GM12892 (cell line): Measurements from ENCODE around the gene PRKAR1B.

ENCODE experiments used
- DNase-seq: peaks from one replicate; pipeline ENCODE4 v3.0.0; 2011; ENCODE audit not compliant: insufficient read length
- FAIRE-seq: peaks from 2 replicates; lab custom pipeline; 2011; peaks lifted over from hg19 to GRCh38; lab: Jason Lieb, UNC
- POLR2A ChIP-seq: IDR thresholded peaks from 2 replicates; pipeline ENCODE4 v1.6.1; 2011; ENCODE audit warnings: low read depth, low read length, control low read depth
- POLR2AphosphoS5 ChIP-seq: IDR thresholded peaks from 2 replicates; pipeline ENCODE4 v1.6.1; 2011; ENCODE audit warnings: low read depth, low read length, control low read depth
- TAF1 ChIP-seq: IDR thresholded peaks from 2 replicates; pipeline ENCODE4 v1.6.1; 2011; ENCODE audit warnings: low read depth, mild to moderate bottlenecking, control low read depth, low read length, borderline replicate concordance

Gene PRKAR1B

DNA sequence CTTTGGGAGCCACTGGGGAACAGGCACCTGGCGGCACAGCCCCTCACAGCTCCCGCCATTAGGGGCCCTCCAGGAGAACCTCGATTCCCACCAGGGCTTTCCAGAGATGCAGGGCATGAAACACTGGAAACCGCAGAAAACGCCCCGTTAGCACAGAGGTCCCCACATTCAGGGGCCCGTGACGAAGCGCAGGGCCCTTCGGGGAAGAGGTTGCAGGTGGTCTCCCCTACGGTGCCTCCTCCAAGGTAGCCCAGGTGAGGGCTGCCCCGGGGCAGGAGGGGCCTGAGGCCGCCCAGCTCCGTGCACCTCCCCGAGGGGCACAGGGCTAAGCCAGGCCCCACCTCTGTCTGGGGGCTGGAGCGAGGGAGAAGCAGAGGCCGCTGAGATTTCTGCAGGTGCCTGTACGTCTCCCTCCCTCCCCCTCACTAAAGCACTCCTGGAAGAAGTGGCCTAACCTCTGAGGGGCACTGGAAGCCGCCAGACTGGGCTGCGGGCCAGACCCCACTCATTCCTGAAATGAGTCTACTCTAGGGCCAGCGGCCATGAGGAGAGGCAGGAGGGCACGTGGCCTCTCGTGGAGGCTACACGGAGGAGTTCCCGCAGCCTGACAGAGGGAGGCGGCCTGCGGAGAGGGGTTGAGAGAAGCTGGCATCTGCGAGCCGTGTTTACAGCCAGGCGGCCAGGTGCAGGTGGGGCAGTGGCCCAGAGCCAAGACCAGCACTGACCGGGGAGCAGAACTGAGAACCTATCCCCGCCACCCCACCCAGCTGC lies 214.4 kb downstream of the PRKAR1B start:
- TF ChIP-seq TAF1 = no peak
- TF ChIP-seq POLR2AphosphoS5 = no peak
- TF ChIP-seq POLR2A = no peak
- FAIRE-seq = no peak
- DNase-seq = no peak

DNA sequence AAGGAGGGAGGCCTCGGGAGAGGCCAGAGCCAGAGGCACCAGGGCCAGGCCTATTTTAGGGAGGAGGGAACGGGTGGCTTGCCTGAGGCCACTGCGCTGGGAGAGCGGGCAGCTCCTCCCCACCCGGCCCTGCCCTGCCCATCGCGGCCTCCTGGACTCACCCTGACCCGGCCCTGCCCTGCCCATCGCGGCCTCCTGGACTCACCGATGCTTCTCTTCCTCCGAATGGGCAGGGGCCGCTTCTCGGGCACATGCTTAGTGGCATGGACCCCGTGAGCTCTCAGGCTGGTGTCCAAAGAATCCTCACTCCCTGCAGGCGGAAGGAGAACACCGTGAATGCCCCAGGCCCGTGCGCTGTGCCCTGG lies 215.0 kb downstream of the PRKAR1B start:
- FAIRE-seq (no peak), DNase-seq (no peak)
- TF ChIP-seq POLR2A (no peak), POLR2AphosphoS5 (no peak), TAF1 (no peak)

DNA sequence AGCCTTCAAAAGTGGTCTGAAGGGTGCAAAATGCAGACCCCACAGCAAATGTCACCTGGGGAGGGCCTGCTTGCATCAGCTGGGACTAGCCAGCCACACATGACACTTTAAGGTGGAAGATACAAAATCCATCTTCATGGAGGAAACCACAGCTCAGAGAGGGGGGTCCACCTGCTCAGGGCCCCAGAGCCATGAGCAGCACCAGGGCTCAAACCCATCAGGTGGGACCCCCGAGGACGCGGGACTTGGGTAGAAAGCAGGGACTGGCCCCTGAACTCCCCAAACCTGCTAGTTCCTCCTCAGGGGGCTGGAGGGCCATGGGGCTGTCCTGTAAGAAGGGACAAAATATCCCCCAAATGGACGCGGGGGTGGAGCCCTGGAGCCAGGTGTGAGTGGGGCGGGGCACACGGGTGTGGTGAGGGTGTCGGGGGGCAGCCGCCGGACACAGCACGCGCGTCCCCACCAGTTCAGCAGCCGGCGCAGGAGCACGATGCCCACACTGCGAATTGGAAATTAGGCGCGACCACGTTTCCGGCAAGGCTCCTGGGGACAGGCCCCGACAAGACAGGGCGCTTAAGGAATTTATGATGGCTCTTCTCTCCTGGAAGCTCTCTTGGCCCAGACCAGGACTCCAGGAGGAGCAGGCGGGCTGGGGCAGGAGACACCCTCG lies 215.5 kb downstream of the PRKAR1B start:
- DNase-seq (no peak), FAIRE-seq (no peak)
- TF ChIP-seq TAF1 (no peak), POLR2AphosphoS5 (no peak), POLR2A (no peak)

DNA sequence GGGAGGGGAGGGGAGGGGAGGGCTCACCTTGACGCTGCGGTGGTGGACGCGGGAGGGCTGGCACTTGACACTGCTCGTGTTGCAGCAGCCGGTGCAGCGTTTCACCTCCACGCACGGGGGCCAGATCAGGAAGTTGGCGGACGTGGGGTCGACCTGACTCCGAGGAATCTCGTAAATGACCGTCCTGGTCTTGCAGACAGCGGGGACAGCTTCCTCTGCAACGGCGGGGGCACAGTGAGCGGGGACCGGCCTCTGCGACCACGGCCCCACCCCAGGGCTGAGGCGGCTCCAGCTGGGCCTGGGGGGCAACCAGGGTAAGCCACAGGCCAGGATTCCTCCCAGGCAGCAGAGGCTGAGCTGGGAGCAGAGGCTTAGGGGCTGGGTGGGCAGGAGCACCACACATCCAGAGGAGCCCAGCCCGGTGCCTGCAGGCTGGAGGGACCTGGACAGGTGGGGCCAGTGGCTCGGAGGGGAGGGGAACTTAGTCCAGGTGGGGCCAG lies 216.2 kb downstream of the PRKAR1B start:
- TF ChIP-seq TAF1 = no peak
- TF ChIP-seq POLR2AphosphoS5 = no peak
- TF ChIP-seq POLR2A = no peak
- FAIRE-seq = no peak
- no peak for DNase-seq

DNA sequence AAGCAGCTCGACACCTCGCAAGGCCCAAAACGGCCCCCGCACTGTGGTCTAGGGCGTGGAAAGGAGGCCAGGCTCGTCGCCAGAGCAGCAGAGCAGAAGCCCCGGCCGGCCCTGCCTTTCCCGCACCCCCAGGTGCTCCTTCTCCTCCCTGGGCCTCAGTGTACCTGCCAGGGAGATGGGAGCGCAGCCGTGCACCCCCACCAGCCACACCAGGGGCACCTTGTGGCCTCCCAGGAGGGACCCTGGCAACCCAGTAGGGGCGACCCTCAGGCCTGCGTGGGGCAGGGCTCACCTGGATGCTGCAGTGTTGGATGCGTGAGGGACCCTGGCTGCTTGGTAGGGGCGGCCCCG lies 217.0 kb downstream of the PRKAR1B start:
- no peak for FAIRE-seq

GRCh38 chr7:509426-510130 lies 217.5 kb downstream of the PRKAR1B start:
- TF ChIP-seq POLR2A (no peak), TAF1 (no peak), POLR2AphosphoS5 (no peak)
- no peak for DNase-seq
- no peak for FAIRE-seq

More for the DNA sequence above, 217.0 kb downstream of the PRKAR1B start:
- no peak for TF ChIP-seq POLR2AphosphoS5
- TF ChIP-seq TAF1 = no peak
- TF ChIP-seq POLR2A = no peak
- DNase-seq = no peak

- FAIRE-seq = no peak
- no peak for DNase-seq
- TF ChIP-seq POLR2AphosphoS5 (no peak), TAF1 (no peak), POLR2A (no peak)
Measured at GRCh38 chr7:508461-509170, 218.5 kb downstream of the PRKAR1B start.

DNA sequence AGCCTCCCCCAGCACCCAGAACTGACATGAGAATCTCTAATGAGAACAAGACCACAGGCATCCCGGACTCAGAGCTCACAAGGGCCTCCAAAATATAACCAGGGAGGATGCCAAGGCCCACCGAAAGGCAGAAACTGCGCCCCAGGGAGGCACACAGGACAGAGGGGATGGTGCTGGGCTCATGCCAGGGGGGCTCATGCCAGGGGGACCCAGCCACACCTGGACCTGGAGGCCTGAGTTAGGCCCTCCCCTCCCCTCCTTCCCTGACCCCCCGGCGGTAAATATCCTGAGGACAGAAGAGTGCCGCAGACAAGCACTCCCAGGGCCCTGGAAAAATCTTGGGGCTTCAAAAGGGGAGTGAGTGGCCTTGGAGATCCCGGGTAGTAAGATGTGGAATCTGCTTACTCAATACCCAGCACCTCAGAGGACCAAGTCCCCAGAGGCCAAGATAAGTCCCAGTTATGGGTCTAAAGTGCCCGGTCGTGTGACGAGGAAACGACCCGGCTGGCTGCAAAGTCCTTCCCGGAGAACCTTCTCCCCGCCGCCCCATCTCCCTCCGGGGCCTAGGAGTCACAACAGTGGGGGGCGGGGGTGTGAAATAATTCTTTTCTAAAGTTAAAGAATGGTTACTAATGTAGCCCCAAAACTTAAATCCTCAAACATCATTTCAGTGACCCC lies 219.3 kb downstream of the PRKAR1B start:
- FAIRE-seq = no peak
- DNase-seq = no peak
- TF ChIP-seq POLR2A = no peak
- TF ChIP-seq POLR2AphosphoS5 = no peak
- no peak for TF ChIP-seq TAF1

DNA sequence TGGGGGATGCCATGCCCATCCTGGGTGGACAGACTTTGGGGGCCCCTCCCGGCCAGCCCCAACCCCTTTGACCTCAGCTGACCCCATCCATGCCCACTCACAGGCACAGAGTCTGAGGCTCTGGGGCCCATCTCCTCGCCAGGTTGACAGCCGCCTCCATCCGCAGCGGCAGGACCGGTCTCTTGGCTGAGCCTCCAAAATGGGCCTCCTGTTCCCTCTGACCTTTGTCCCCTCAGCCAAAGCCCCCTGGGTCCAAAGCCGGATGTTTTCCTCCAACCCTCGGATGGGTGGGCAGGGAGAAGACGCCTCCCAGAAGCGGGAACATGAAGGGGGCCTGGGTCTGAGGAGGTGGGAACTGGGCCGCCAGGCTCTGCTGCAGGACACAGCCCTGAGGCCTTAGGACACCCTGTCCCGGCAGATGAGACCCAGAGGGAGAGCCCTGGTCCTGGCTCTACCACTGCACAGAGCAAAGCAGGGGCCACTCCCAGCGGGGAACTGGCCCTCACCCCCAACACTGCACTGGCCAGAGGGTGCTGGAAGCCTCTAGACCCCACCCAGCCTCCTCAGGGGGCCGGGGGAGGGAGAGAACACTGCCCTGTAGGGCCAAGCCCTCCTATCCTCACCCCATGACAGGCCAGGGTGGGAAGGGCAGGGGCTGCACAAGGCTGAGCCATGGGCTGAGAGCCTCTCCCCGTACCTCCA lies 220.0 kb downstream of the PRKAR1B start:
- no peak for FAIRE-seq

GRCh38 chr7:506391-506831 lies 220.7 kb downstream of the PRKAR1B start:
- TF ChIP-seq TAF1 (no peak), POLR2AphosphoS5 (no peak), POLR2A (no peak)
- DNase-seq (no peak), FAIRE-seq (no peak)

More for the DNA sequence above, 220.0 kb downstream of the PRKAR1B start:
- TF ChIP-seq POLR2AphosphoS5 (no peak), TAF1 (no peak), POLR2A (no peak)
- DNase-seq = no peak
